B cell (primary cell): ENCODE results near the gene MBOAT1. TPM values are rescaled to one million over a fixed set of nuclear protein-coding genes. Genes with fewer than 3 reads are reported as not detected.

Experiments
- ATAC-seq: fragments of 200-7000 bp; cut with Tn5 transposase; one replicate; pipeline ENCODE4 v1.10.0; 2021; ENCODE audit warnings: low read depth, mild to moderate bottlenecking, moderate number of reproducible peaks, moderate library complexity
- CTCF ChIA-PET: fragments of 350-600 bp; sonication (Branson Sonifier 250); formaldehyde crosslinking; loops from one replicate; lab custom pipeline; 2021; ENCODE audit warnings: antibody characterized with exemption, inconsistent platforms; lab: Charles Lee
- POLR2A ChIA-PET: fragments of 350-600 bp; sonication (Branson Sonifier 250); formaldehyde crosslinking; loops from one replicate; lab custom pipeline; 2021; ENCODE audit warnings: antibody characterized with exemption; lab: Charles Lee
- DNase-seq: peaks from one replicate; pipeline ENCODE4 v3.0.0; 2013
- H2AFZ ChIP-seq: 2 replicates; pipeline ENCODE4 v1.6.1; 2012; ENCODE audit warnings: mild to moderate bottlenecking, low read depth, low read length; ENCODE audit not compliant: insufficient read depth, poor library complexity, severe bottlenecking
- H3K27ac ChIP-seq, 2 donors: 1 replicate in 1 of 2; 2 replicates in 1 of 2; pipeline ENCODE4 v1.5.1; 2012 to 2013; ENCODE audit warnings: low read length in 2 of 2, mild to moderate bottlenecking in 2 of 2, moderate library complexity in 1 of 2
- H3K27me3 ChIP-seq, 4 experiments: fragments of 200-600 bp in 1 of 4; sonication (generic) in 1 of 4; replicated peaks in 1 of 4; 1 replicate in 2 of 4; 2 replicates in 2 of 4; pipeline versions ENCODE4 v1.6.1 to v1.7.0; 2013 to 2016; ENCODE audit warnings: low read length in 3 of 4, mild to moderate bottlenecking in 2 of 4, mixed read lengths in 1 of 4, moderate library complexity in 1 of 4; ENCODE audit not compliant: insufficient read depth in 4 of 4, control insufficient read depth in 3 of 4; ENCODE audit errors: control extremely low read depth in 1 of 4
- H3K36me3 ChIP-seq, 2 experiments: replicated peaks in 1 of 2; 1 replicate in 1 of 2; 2 replicates in 1 of 2; pipeline versions ENCODE4 v1.6.1 to v1.7.1; 2013; ENCODE audit warnings: low read length in 1 of 2; ENCODE audit not compliant: insufficient read depth in 2 of 2, control insufficient read depth in 1 of 2; ENCODE audit errors: control extremely low read depth in 1 of 2, extremely low read depth in 1 of 2
- H3K4me1 ChIP-seq, 2 donors: fragments of 200-600 bp in 1 of 2; sonication (generic) in 1 of 2; 1 replicate in 1 of 2; 2 replicates in 1 of 2; pipeline versions ENCODE4 v1.5.1 to v1.6.1; 2013 to 2017; ENCODE audit warnings: low read length in 2 of 2; ENCODE audit not compliant: control insufficient read depth in 2 of 2, insufficient read depth in 2 of 2
- H3K4me2 ChIP-seq: replicated peaks from 2 replicates; pipeline ENCODE3; 2012; ENCODE audit warnings: mild to moderate bottlenecking, low read depth, low read length; ENCODE audit not compliant: poor library complexity, severe bottlenecking
- H3K4me3 ChIP-seq, 5 experiments: fragments of 200-600 bp in 1 of 5; sonication (generic) in 1 of 5; 1 replicate in 3 of 5; 2 replicates in 2 of 5; pipeline versions ENCODE4 v1.5.1 to v1.7.0; 2011 to 2016; ENCODE audit warnings: low read length in 4 of 5, mild to moderate bottlenecking in 4 of 5, low read depth in 2 of 5, control low read depth in 1 of 5, moderate library complexity in 1 of 5; ENCODE audit not compliant: insufficient read depth in 1 of 5; ENCODE audit errors: control extremely low read depth in 1 of 5, extremely low read depth in 1 of 5
- H3K79me2 ChIP-seq: fragments of 200-600 bp; sonication (generic); one replicate; pipeline ENCODE4 v1.6.0; 2016; ENCODE audit warnings: low read length; ENCODE audit not compliant: control insufficient read depth, insufficient read depth
- H3K9ac ChIP-seq: fragments of 200-600 bp; sonication (generic); 2 replicates; pipeline ENCODE4 v1.6.1; 2017; ENCODE audit warnings: mild to moderate bottlenecking, low read length, moderate library complexity
- H3K9me3 ChIP-seq, 3 donors: one replicate each; pipeline versions ENCODE4 v1.6.1 to v1.7.1; 2013; ENCODE audit warnings: low read length in 2 of 3; ENCODE audit not compliant: control insufficient read depth in 2 of 3, insufficient read depth in 1 of 3; ENCODE audit errors: control extremely low read depth in 1 of 3
- H4K20me1 ChIP-seq: 2 replicates; pipeline ENCODE4 v1.6.0; 2012; ENCODE audit warnings: mild to moderate bottlenecking, low read length; ENCODE audit not compliant: insufficient read depth, control insufficient read depth, poor library complexity, severe bottlenecking
- H3K27ac Mint-ChIP-seq: one replicate; pipeline ENCODE4 v1.8.0; 2021; ENCODE audit warnings: mixed read lengths
- H3K27me3 Mint-ChIP-seq: one replicate; pipeline ENCODE4 v1.8.0; 2021; ENCODE audit warnings: mixed read lengths
- H3K4me1 Mint-ChIP-seq: one replicate; pipeline ENCODE4 v1.8.0; 2021; ENCODE audit warnings: mixed read lengths
- H3K4me3 Mint-ChIP-seq: one replicate; pipeline ENCODE4 v1.8.0; 2021; ENCODE audit warnings: mixed read lengths
- H3K9me3 Mint-ChIP-seq: one replicate; pipeline ENCODE4 v1.8.0; 2022; ENCODE audit warnings: mixed read lengths; ENCODE audit not compliant: insufficient read depth
- CTCF ChIP-seq: fragments of 200-600 bp; IDR thresholded peaks from one replicate; pipeline ENCODE4 v1.8.0; 2022; ENCODE audit warnings: antibody characterized with exemption, mild to moderate bottlenecking
- EZH2 ChIP-seq: IDR thresholded peaks from 2 replicates; pipeline ENCODE4 v1.6.1; 2012; ENCODE audit warnings: borderline replicate concordance, low read depth, mild to moderate bottlenecking, moderate library complexity, low read length; ENCODE audit not compliant: insufficient read depth, poor library complexity, severe bottlenecking
- WGBS: methylation state at CpG from one replicate; pipeline ENCODE4 v1.1.5; 2013; ENCODE audit warnings: missing lambda C conversion rate; ENCODE audit not compliant: insufficient coverage; 5-methylcytosine and 5-hydroxymethylcytosine counted together
- intact Hi-C: fragments of 100-400 bp; cut with micrococcal nuclease; formaldehyde crosslinking; loops from one replicate; pipeline ENCODE4 v1.10.0; 2022
- polyA plus RNA-seq: library from polyadenylated mRNA; depleted of rRNA; stranded (reverse); fragments of >200 nt; gene quantifications from 2 replicates; pipeline ENCODE4 v1.2.3, GENCODE V29; 2012
- total RNA-seq, 2 donors: library from RNA; stranded (reverse); fragments of 120-200 nt in 1 of 2; gene quantifications; 1 replicate in 1 of 2; 2 replicates in 1 of 2; pipeline versions ENCODE4 v1.2.3 to v1.2.4, GENCODE V29; 2013 to 2022

The MBOAT1 gene
- total and polyA plus RNA-seq, 2 donors (not counting 1 experiment from before 2014, with no cell fraction given) = 5.4 to 8.1 TPM

GRCh38 chr6:20126789-20127653 is 85.2 kb downstream of the MBOAT1 start:
- no peak overlapping the region for H3K9ac ChIP-seq
- ATAC-seq (peak; percentile 47), DNase-seq (peak; percentile 55)
- H2AFZ ChIP-seq = no peak overlapping the region
- H3K27me3 Mint-ChIP-seq = no peaks in the 10 kb centered on the region
- no peaks in the 10 kb centered on the region for H3K79me2 ChIP-seq
- H3K9me3 ChIP-seq = no peaks in the 10 kb centered on the region
- 58% methylated on average over 13 of the region's 18 CpGs for WGBS
- H3K4me2 ChIP-seq = no peak overlapping the region
- intact Hi-C loops = loop anchor here (5.0 kb wide), 1 partner anchor 1530 kb away; no protein-coding TSS in a partner anchor
- H3K27ac Mint-ChIP-seq = no peak overlapping the region
- no peaks in the 10 kb centered on the region for H3K9me3 Mint-ChIP-seq
- H3K27me3 ChIP-seq = no peaks in the 10 kb centered on the region
- H3K4me1 ChIP-seq = no peaks in the 10 kb centered on the region
- no peak overlapping the region for H3K4me3 ChIP-seq
- POLR2A ChIA-PET = no interaction called here
- no peak for TF ChIP-seq EZH2
- TF ChIP-seq CTCF = peak; percentile 96
- H3K36me3 ChIP-seq = peaks cover 0 to 9% of the 10 kb centered on the region in 2 experiments
- no peak overlapping the region for H3K27ac ChIP-seq
- H4K20me1 ChIP-seq = no peaks in the 10 kb centered on the region
- CTCF ChIA-PET = interaction anchor here (0.6 to 3.9 kb wide), 20 partner anchors 7 to 1531 kb away, joined by 3 to 19 read pairs (median 4); no protein-coding TSS in a partner anchor
- H3K4me1 Mint-ChIP-seq = peaks cover 3% of the 10 kb centered on the region
- H3K4me3 Mint-ChIP-seq = no peak overlapping the region
